Non-pigmented ciliary epithelial cell (primary cell): Measurements from ENCODE around the gene NUP210.

ENCODE experiments used
- DNase-seq: peaks from one replicate; pipeline ENCODE4 v3.0.0-alpha.2; 2010; ENCODE audit warnings: low read depth

The NUP210 gene

DNA sequence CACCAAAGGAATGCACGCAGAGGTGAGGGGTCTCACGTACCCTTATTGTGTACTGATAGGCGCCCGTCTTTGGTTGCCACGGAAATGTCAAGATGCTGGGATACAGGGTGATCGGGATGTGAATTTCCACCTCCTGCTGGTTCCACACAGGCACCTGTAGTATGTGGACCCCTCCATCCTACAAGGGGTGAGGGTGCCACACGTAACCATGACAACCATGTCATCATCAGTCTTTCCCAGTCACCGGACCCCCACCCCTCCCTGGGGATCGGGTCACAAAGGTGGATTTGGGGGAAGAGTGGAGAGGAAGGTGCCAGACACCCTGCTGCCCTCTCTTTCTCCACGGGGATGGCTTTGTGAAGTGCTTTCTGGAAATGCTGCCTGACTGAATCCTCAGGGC lies 44.7 kb downstream of the NUP210 start:
- no peak for DNase-seq

DNA sequence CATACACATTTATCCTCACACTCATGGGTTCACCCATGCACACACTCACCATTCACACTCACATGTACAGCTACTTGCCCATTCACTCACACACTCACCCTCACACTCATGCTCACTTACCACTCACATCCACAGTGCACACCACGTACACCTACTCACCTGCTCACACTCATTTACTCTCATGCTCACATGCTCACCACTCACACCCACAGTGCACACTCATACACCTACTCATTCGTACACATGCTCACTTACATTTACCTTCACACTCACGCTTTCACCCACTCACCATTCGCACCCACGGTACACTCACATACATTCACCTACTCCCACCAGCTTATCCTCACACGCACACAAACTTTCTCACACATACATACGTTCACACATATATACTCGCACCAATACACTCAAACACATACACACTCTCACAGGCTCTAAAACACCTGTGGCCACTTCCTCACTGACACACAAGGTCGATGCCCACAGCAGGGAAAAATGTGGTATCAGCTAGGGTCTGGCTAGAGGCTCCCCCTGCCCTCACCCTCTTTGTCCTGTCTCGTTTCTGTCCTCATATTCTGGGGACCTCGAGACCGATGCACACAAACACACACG lies 46.0 kb downstream of the NUP210 start:
- DNase-seq: no peak

- no peak for DNase-seq
These were observed 47.5 kb downstream of the NUP210 start for GRCh38 chr3:13372656-13373055.

DNA sequence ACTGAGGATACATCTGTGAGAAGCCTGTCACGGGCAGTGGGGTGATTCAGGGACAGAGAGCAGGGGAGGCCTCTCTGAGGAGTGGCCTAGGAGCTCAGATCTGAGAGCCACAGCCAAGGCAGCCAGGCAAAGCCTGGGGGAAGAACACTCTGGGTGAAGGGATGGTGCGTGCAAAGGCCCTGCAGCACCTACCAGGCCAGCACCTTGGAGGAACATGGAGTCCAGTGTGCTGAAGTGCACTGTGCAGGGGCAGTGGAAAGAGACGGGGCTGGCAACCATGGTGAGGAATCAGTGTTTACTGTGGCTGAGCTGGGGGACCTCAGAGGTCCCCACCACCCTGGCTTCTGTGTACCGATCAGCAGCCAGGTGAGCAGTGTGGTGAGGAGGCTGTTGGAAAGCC lies 48.0 kb downstream of the NUP210 start:
- no peak for DNase-seq

- no peak for DNase-seq
These were observed 48.7 kb downstream of the NUP210 start for GRCh38 chr3:13371100-13372075.

GRCh38 chr3:13370609-13371008 lies 49.5 kb downstream of the NUP210 start:
- no peak for DNase-seq

- DNase-seq: no peak
These were observed 50.1 kb downstream of the NUP210 start for GRCh38 chr3:13370055-13370454.

- no peak for DNase-seq
These were observed 51.3 kb downstream of the NUP210 start for GRCh38 chr3:13368834-13369233.

- no peak for DNase-seq
These were observed 52.4 kb downstream of the NUP210 start for GRCh38 chr3:13367728-13368127.

DNA sequence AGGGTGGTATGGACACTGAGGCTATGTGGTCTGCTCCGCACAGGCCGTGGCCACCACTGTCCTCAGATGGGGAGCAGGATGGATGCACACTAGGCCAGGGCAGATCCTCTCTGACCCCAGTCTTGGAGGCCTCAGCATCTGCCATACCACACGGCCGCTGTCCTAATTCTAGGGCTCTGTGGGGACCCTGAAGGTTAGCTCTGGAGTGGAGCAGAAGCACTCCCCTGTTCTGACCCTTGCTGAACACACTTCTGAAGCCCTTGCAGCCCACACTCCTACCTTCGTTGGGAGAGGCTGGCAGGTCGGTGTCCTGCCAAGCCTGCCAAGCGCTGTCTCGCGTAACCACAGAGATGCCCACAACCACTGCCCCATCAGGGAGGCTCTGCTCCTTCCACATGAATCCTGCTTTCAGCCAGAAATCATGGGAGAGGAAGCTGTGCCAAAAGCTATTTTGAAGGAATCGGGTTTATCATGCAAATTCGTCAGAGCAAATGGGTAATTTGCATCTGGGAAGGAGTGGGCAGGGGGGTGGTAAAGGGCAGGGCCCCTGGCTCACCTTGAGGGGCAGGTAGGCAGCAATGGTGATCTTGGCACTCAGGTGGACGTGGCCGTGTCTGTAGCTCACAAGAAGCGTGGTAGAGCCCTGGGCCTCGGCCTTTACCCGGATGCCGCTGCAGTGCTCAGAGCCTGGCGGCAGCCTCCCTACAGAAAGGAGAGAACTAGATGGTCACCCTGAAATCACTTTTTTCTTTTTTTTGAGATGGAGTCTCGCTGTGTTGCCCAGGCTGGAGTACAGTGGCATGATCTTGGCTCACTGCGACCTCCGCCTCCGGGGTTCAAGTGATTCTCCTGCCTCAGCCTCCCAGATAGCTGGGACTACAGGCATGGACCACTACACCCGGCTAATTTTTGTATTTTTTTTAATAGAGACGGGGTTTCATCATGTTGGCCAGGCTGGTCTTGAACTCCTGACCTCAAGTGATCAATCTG lies 54.4 kb downstream of the NUP210 start:
- DNase-seq: no peak

GRCh38 chr3:13364602-13365271 lies 55.4 kb downstream of the NUP210 start:
- DNase-seq: no peak

DNA sequence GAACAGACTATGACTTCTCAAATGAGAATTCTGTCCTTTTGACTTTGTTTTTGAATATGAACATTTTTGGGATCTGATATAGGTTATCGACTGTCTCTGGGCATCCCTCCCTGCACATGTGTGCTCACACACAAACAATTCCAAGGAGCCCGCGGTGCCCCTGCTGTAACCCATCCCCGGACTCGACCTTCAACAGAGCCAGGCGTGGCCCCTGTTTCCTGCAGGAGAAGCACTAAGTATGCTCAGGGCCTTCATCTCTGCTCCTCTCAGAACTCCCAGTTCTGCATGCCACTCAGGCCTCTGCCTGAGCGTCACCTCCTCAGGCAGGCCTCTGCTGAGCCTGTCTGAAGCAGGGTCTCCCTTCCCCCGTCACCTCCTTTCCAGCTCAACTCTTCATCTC lies 57.6 kb downstream of the NUP210 start:
- DNase-seq: no peak

GRCh38 chr3:13359916-13360315 lies 60.2 kb downstream of the NUP210 start:
- DNase-seq: no peak

- no peak for DNase-seq
These were observed 61.5 kb downstream of the NUP210 start for GRCh38 chr3:13358643-13359042.

GRCh38 chr3:13358051-13358450 lies 62.1 kb downstream of the NUP210 start:
- DNase-seq: no peak

GRCh38 chr3:13357074-13357473 lies 63.0 kb downstream of the NUP210 start:
- no peak for DNase-seq

DNA sequence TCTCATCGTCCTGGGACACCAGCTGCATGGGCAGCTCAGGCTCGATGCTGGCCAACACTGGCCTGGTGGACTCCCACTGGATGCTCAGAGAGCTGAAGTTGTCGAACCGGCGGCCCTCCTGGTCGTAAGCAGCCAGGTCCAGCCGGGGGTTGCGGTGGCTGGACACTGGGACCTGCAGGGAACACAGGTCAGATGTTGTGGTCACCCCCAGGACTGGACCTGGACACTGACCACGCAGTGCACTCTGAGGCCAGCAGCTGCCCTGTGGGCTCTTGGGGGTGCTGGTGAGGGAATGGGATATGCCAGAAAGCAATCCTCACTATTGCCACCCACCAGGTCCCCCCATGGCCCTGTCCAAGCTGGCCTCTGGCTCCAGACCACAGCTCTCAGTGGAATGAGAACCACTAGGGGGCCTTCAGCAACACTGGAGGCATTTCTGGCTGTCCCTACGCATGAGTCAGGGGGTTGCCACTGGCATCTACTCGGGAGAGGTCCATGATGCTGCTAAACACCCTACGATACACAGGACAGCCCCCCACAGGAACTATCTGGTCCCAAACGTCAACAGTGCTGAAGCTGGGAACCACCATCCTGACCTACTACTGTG lies 66.1 kb downstream of the NUP210 start:
- no peak for DNase-seq

DNA sequence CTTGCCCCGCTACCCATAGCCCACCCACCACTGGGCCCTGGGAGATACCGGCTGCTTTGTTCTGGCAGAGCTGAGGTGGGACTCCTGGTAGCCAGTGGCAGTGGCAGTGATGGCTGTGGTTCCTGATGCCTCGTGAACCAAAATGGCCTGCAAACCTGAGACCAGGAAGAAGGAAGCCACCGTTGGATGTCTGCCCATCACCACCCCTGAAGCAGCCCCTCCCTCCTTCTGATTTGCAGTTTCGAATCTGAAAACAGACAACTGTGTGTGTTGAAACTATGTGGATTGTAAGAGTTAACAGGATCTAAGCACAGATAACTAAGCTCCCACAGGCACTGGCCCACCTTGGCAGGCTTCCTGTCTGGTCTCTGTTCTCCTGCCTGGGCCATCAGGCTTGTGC lies 66.6 kb downstream of the NUP210 start:
- DNase-seq: no peak

DNA sequence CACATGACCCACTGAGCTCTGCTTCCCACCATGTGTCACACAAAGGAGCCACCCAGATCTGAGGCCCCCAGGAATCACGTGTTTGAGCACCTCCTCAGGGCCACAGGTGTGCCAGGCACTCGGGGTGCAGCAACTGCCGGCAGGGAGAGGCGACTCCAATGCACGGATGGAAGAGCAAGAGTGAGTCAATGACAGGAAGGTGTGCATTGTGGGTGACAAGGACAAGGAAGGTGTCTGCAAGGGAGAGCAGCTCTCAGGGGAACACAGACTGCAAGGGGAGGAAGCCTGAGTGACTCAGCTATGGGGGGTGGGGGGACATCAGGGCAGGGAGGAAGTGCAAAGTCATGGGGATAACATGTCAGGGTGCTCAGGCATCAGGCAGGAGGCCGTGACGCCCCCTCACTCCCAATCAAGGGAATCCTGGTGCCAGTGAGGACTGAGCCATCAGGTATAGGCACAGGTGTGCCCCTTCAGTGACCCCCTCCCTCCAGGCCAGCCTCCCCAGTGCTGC lies 67.4 kb downstream of the NUP210 start:
- peak; percentile 22 for DNase-seq

- no peak for DNase-seq
These were observed 70.3 kb downstream of the NUP210 start for GRCh38 chr3:13349823-13350222.
